EL (cell line): ENCODE measurements around the gene SELENOT.

ENCODE experiments used
- DNase-seq: peaks from one replicate; pipeline ENCODE4 v3.0.0-alpha.2; 2016

The SELENOT gene

DNA sequence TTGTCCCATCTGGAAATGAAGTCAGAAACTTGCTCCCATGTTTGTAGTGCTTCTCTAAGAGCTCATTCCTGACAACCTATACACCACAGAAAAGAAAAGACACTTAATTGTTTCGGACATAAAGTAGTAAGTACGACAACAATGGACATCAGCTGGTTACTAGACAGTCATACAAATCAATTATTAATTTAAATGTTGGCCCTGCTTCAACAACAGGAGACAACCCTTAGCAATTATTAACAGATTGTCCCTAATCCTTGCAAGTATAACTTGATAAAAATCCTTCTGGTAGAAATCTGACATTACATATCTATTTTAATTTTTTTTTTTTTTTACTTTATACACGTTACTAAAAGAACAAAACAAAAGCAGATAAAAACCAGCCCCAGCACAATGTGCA is 70.8 kb downstream of the SELENOT start:
- DNase-seq: no peak

- no peak for DNase-seq
Observed at GRCh38 chr3:150675587-150675986, 72.5 kb downstream of the SELENOT start.
